ENCODE results near the gene SLC35E3.

- no peak for TF ChIP-seq CTCF (IDR thresholded peaks at IDR 0.05)
- TF ChIP-seq POLR2AphosphoS5 (IDR thresholded peaks at IDR 0.05): no peak
- no peak for TF ChIP-seq EP300 (IDR thresholded peaks at IDR 0.05; ENCODE audit: low read depth)
These were observed 46.5 kb upstream of the SLC35E3 start for GRCh38 chr12:68699486-68699885.

Measured in transverse colon (tissue), 4 donors.